Natural killer cell (primary cell): ENCODE data around the gene CTPS2. TPM values are rescaled to one million over a fixed set of nuclear protein-coding genes. Genes with fewer than 3 reads are reported as not detected.

Source experiments
- ATAC-seq, 3 donors: fragments of 150-1000 bp in 2 of 3; fragments of 200-7000 bp in 1 of 3; cut with Tn5 transposase; 1 replicate in 1 of 3; 2 replicates in 2 of 3; pipeline ENCODE4 v1.10.0; 2021; ENCODE audit warnings: mild to moderate bottlenecking in 2 of 3, moderate library complexity in 2 of 3
- DNase-seq, 2 donors: peaks; one replicate each; pipeline versions ENCODE4 v3.0.0 to v3.0.0-alpha.2; 2013 to 2021; ENCODE audit warnings: mixed read lengths in 1 of 2
- H3K27ac ChIP-seq: one replicate; pipeline ENCODE4 v1.5.1; 2013; ENCODE audit warnings: mild to moderate bottlenecking, low read length
- H3K27me3 ChIP-seq: one replicate; pipeline ENCODE4 v1.6.1; 2013; ENCODE audit warnings: low read length; ENCODE audit not compliant: control insufficient read depth, insufficient read depth
- H3K36me3 ChIP-seq: one replicate; pipeline ENCODE4 v1.6.1; 2013; ENCODE audit warnings: low read length; ENCODE audit not compliant: control insufficient read depth, insufficient read depth
- H3K4me1 ChIP-seq: one replicate; pipeline ENCODE4 v1.6.1; 2013; ENCODE audit warnings: low read length; ENCODE audit not compliant: control insufficient read depth, insufficient read depth
- H3K4me3 ChIP-seq: one replicate; pipeline ENCODE4 v1.5.1; 2013; ENCODE audit warnings: low read length
- H3K9me3 ChIP-seq: one replicate; pipeline ENCODE4 v1.6.1; 2013; ENCODE audit warnings: low read length; ENCODE audit not compliant: control insufficient read depth, insufficient read depth
- H3K27ac Mint-ChIP-seq, 2 donors: one replicate each; pipeline ENCODE4 v1.8.0; 2022; ENCODE audit warnings: mild to moderate bottlenecking in 2 of 2, mixed read lengths in 2 of 2, moderate library complexity in 1 of 2
- H3K27me3 Mint-ChIP-seq, 2 donors: one replicate each; pipeline ENCODE4 v1.8.0; 2022; ENCODE audit warnings: low read depth in 2 of 2, mixed read lengths in 2 of 2
- H3K36me3 Mint-ChIP-seq: one replicate; pipeline ENCODE4 v1.8.0; 2022; ENCODE audit warnings: mixed read lengths
- H3K4me1 Mint-ChIP-seq, 2 donors: one replicate each; pipeline ENCODE4 v1.8.0; 2022; ENCODE audit warnings: mixed read lengths in 2 of 2
- H3K4me3 Mint-ChIP-seq: one replicate; pipeline ENCODE4 v1.8.0; 2022; ENCODE audit warnings: mild to moderate bottlenecking, moderate library complexity, mixed read lengths
- H3K9me3 Mint-ChIP-seq, 2 donors: one replicate each; pipeline ENCODE4 v1.8.0; 2022; ENCODE audit warnings: mixed read lengths in 2 of 2
- CTCF ChIP-seq: fragments of 200-600 bp; IDR thresholded peaks from one replicate; pipeline ENCODE4 v1.8.0; 2022; ENCODE audit warnings: antibody characterized with exemption
- WGBS: methylation state at CpG from one replicate; pipeline ENCODE4 v1.1.7; 2013; ENCODE audit warnings: missing lambda C conversion rate; ENCODE audit not compliant: insufficient coverage; 5-methylcytosine and 5-hydroxymethylcytosine counted together
- intact Hi-C: fragments of 100-400 bp; cut with micrococcal nuclease; formaldehyde crosslinking; loops from one replicate; pipeline ENCODE4 v1.14.2; 2022
- total RNA-seq, 4 donors: library from RNA; stranded (reverse); fragments of 120-200 nt in 1 of 4; gene quantifications; one replicate each; pipeline versions ENCODE4 v1.2.3 to v1.2.4, GENCODE V29; 2013 to 2022

Gene CTPS2
- total RNA-seq, 3 donors from 2014 or later (not counting 1 experiment from before 2014, with no cell fraction given), result 3.6 to 6.0 (median 5.2) TPM

- H3K4me3 ChIP-seq, result no peak overlapping the region
- no peak overlapping the region for H3K27ac ChIP-seq
- H3K27me3 ChIP-seq, result no peaks in the 10 kb centered on the region
- no peak for TF ChIP-seq CTCF
- Mint-ChIP-seq H3K27ac (no peak overlapping the region), H3K27me3 (no peaks in the 10 kb centered on the region), H3K9me3 (no peaks in the 10 kb centered on the region), H3K36me3 (no peaks in the 10 kb centered on the region), H3K4me1 (no peaks in the 10 kb centered on the region), H3K4me3 (no peak overlapping the region)
- intact Hi-C loops, result no loop called here
- peaks cover under 1% of the 10 kb centered on the region for H3K36me3 ChIP-seq
- no CpG with 5 or more reads among the region's 3 CpGs for WGBS
- no peaks in the 10 kb centered on the region for H3K9me3 ChIP-seq
- ATAC-seq (no peak), DNase-seq (no peak)
- H3K4me1 ChIP-seq, result no peaks in the 10 kb centered on the region
Measured at GRCh38 chrX:16687514-16687913, 25.0 kb downstream of the CTPS2 start.

- Mint-ChIP-seq H3K4me1 (no peaks in the 10 kb centered on the region), H3K27ac (no peak overlapping the region), H3K27me3 (no peaks in the 10 kb centered on the region), H3K36me3 (no peaks in the 10 kb centered on the region), H3K4me3 (no peak overlapping the region), H3K9me3 (no peaks in the 10 kb centered on the region)
- H3K4me3 ChIP-seq, result no peak overlapping the region
- DNase-seq (no peak), ATAC-seq (no peak)
- H3K36me3 ChIP-seq, result peaks cover 8% of the 10 kb centered on the region
- no peak overlapping the region for H3K27ac ChIP-seq
- H3K9me3 ChIP-seq, result no peaks in the 10 kb centered on the region
- intact Hi-C loops, result no loop called here
- no peak for TF ChIP-seq CTCF
- H3K27me3 ChIP-seq, result no peaks in the 10 kb centered on the region
- H3K4me1 ChIP-seq, result no peaks in the 10 kb centered on the region
- 100% methylated on average over 4 of the region's 7 CpGs for WGBS
Measured at GRCh38 chrX:16683007-16683664, 29.3 kb downstream of the CTPS2 start.

DNA sequence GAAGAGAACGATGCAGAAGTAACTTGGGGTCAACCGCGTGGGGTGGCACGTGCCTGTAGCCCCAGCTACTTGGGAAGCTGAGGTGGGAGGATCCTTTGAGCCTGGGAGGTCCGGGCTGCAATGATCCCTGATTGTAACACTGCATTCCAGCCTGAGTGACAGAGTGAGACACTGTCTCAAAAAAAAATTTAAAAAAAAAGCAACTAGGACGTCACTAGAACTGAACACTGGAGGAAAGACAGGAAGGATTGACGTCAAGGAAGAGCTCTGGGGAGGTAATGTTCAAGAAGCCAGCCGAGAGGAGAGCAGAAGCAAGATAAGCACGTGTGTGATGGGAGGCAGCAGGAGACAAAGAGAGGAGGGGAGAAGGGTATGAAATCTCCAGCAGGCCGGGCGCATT, 33.8 kb downstream of the CTPS2 start:
- no peak for TF ChIP-seq CTCF
- Histone ChIP-seq H3K4me1 (no peaks in the 10 kb centered on the region), H3K4me3 (no peak overlapping the region), H3K27ac (no peak overlapping the region), H3K27me3 (no peaks in the 10 kb centered on the region), H3K9me3 (no peaks in the 10 kb centered on the region), H3K36me3 (peaks cover 8% of the 10 kb centered on the region)
- no peak for ATAC-seq
- Mint-ChIP-seq H3K27me3 (no peaks in the 10 kb centered on the region), H3K9me3 (no peaks in the 10 kb centered on the region), H3K4me1 (no peaks in the 10 kb centered on the region), H3K4me3 (no peak overlapping the region), H3K27ac (no peak overlapping the region), H3K36me3 (no peaks in the 10 kb centered on the region)
- 97% methylated on average over 11 of the region's 11 CpGs for WGBS
- intact Hi-C loops, result no loop called here
- no peak for DNase-seq

DNA sequence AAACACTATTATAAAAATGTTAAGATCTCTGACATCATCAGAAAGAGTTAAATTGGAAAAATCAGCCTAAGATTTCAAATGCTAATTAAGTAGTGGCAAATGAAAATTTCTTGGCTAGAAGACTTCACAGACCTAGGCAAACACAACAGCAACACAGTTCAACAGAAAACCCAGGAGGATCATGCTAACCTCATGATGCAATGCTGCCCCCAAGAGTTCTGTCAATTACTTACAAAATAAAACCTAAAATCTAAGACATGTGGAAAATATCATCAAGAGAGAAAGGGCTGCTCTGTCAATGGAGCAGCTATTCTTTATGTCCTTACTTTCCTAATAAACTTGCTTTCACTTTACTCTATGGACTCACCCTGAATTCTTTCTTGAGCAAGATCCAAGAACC, 41.5 kb downstream of the CTPS2 start:
- no peak overlapping the region for H3K4me3 ChIP-seq
- H3K4me1 ChIP-seq, result no peaks in the 10 kb centered on the region
- no peak overlapping the region for H3K27ac Mint-ChIP-seq
- H3K27me3 Mint-ChIP-seq, result no peaks in the 10 kb centered on the region
- no peak for TF ChIP-seq CTCF
- no peaks in the 10 kb centered on the region for H3K9me3 Mint-ChIP-seq
- DNase-seq (peak in 1 of 2 donors; percentile 63), ATAC-seq (no peak)
- H3K36me3 ChIP-seq, result no peaks in the 10 kb centered on the region
- H3K4me1 Mint-ChIP-seq, result no peaks in the 10 kb centered on the region
- no peak overlapping the region for H3K27ac ChIP-seq
- H3K4me3 Mint-ChIP-seq, result no peak overlapping the region
- intact Hi-C loops, result no loop called here
- no peaks in the 10 kb centered on the region for H3K9me3 ChIP-seq
- H3K27me3 ChIP-seq, result no peaks in the 10 kb centered on the region
- no peaks in the 10 kb centered on the region for H3K36me3 Mint-ChIP-seq
